CD14-positive monocyte (primary cell): ENCODE results near the gene C1QL2. TPM values are rescaled to one million over a fixed set of nuclear protein-coding genes. Genes with fewer than 3 reads are reported as not detected.

Experiments
- DNase-seq, 3 donors: peaks; one replicate each; pipeline ENCODE4 v3.0.0-alpha.2; 2011 to 2022
- H2AFZ ChIP-seq: 2 replicates; pipeline ENCODE4 v1.6.0; 2012; ENCODE audit warnings: mild to moderate bottlenecking, low read depth, low read length, inconsistent platforms; ENCODE audit not compliant: insufficient read depth, poor library complexity, severe bottlenecking
- H3K27ac ChIP-seq, 2 donors: 1 replicate in 1 of 2; 2 replicates in 1 of 2; pipeline ENCODE4 v1.5.1; 2012 to 2013; ENCODE audit warnings: low read length in 2 of 2, control low read depth in 1 of 2, inconsistent platforms in 1 of 2, low read depth in 1 of 2, mild to moderate bottlenecking in 1 of 2
- H3K27me3 ChIP-seq, 2 donors: one replicate each; pipeline versions ENCODE4 v1.6.0 to v1.6.1; 2011 to 2013; ENCODE audit warnings: low read length in 2 of 2; ENCODE audit not compliant: control insufficient read depth in 2 of 2, insufficient read depth in 2 of 2
- H3K36me3 ChIP-seq, 2 donors: replicated peaks in 1 of 2; 1 replicate in 1 of 2; 2 replicates in 1 of 2; pipeline versions ENCODE4 v1.5.1 to v1.6.1; 2012 to 2013; ENCODE audit warnings: low read length in 2 of 2, control low read depth in 1 of 2, inconsistent platforms in 1 of 2, mild to moderate bottlenecking in 1 of 2; ENCODE audit not compliant: insufficient read depth in 2 of 2, control insufficient read depth in 1 of 2
- H3K4me1 ChIP-seq, 2 donors: 1 replicate in 1 of 2; 2 replicates in 1 of 2; pipeline versions ENCODE4 v1.5.1 to v1.6.1; 2012 to 2013; ENCODE audit warnings: low read length in 2 of 2, control low read depth in 1 of 2, inconsistent platforms in 1 of 2, mild to moderate bottlenecking in 1 of 2, moderate library complexity in 1 of 2; ENCODE audit not compliant: insufficient read depth in 2 of 2, control insufficient read depth in 1 of 2
- H3K4me2 ChIP-seq: replicated peaks from 2 replicates; pipeline ENCODE3; 2012; ENCODE audit warnings: low read length, moderate library complexity, mild to moderate bottlenecking; ENCODE audit not compliant: poor library complexity, severe bottlenecking; ENCODE audit errors: extremely low read depth
- H3K4me3 ChIP-seq, 3 experiments: fragments of 200-600 bp in 1 of 3; sonication (generic) in 1 of 3; replicated peaks in 1 of 3; 1 replicate in 2 of 3; 2 replicates in 1 of 3; pipeline ENCODE4 v1.5.1; 2011 to 2013; ENCODE audit warnings: low read length in 3 of 3, mild to moderate bottlenecking in 3 of 3, control low read depth in 2 of 3, low read depth in 2 of 3, inconsistent platforms in 1 of 3, moderate library complexity in 1 of 3
- H3K79me2 ChIP-seq: 2 replicates; pipeline ENCODE4 v1.6.0; 2012; ENCODE audit warnings: mild to moderate bottlenecking, control low read depth, inconsistent platforms, low read length, moderate library complexity; ENCODE audit not compliant: insufficient read depth
- H3K9ac ChIP-seq: 2 replicates; pipeline ENCODE4 v1.6.0; 2017; ENCODE audit warnings: low read length, mild to moderate bottlenecking; ENCODE audit not compliant: insufficient read depth, poor library complexity, severe bottlenecking
- H3K9me3 ChIP-seq, 2 donors: replicated peaks in 1 of 2; 1 replicate in 1 of 2; 2 replicates in 1 of 2; pipeline versions ENCODE4 v1.5.1 to v1.6.1; 2012 to 2013; ENCODE audit warnings: low read length in 2 of 2, control low read depth in 1 of 2; ENCODE audit not compliant: control insufficient read depth in 1 of 2, insufficient read depth in 1 of 2
- H4K20me1 ChIP-seq: 2 replicates; pipeline ENCODE4 v1.6.0; 2012; ENCODE audit warnings: mild to moderate bottlenecking, low read length, control low read depth, moderate library complexity; ENCODE audit not compliant: insufficient read depth
- H3K27ac Mint-ChIP-seq, 7 donors: one replicate each; pipeline ENCODE4 v1.8.0; 2020; ENCODE audit warnings: mild to moderate bottlenecking in 7 of 7, mixed read lengths in 7 of 7, moderate library complexity in 6 of 7, inconsistent platforms in 2 of 7
- H3K27me3 Mint-ChIP-seq, 3 donors: one replicate each; pipeline ENCODE4 v1.8.0; 2021 to 2022; ENCODE audit warnings: low read depth in 3 of 3, mild to moderate bottlenecking in 3 of 3, mixed read lengths in 3 of 3, moderate library complexity in 3 of 3, inconsistent platforms in 1 of 3
- H3K36me3 Mint-ChIP-seq, 2 donors: one replicate each; pipeline ENCODE4 v1.8.0; 2020; ENCODE audit warnings: mixed read lengths in 2 of 2, inconsistent platforms in 1 of 2, mild to moderate bottlenecking in 1 of 2
- H3K4me1 Mint-ChIP-seq: one replicate; pipeline ENCODE4 v1.8.0; 2020; ENCODE audit warnings: mild to moderate bottlenecking, mixed read lengths
- H3K4me3 Mint-ChIP-seq, 2 donors: one replicate each; pipeline ENCODE4 v1.8.0; 2020; ENCODE audit warnings: mild to moderate bottlenecking in 2 of 2, mixed read lengths in 2 of 2, moderate library complexity in 1 of 2
- H3K9me3 Mint-ChIP-seq, 7 donors: one replicate each; pipeline ENCODE4 v1.8.0; 2020 to 2022; ENCODE audit warnings: mixed read lengths in 7 of 7, mild to moderate bottlenecking in 6 of 7, moderate library complexity in 6 of 7, inconsistent platforms in 2 of 7
- WGBS: methylation state at CpG from one replicate; pipeline ENCODE4 v1.1.5; 2013; ENCODE audit warnings: missing lambda C conversion rate; ENCODE audit not compliant: insufficient coverage; 5-methylcytosine and 5-hydroxymethylcytosine counted together
- intact Hi-C, 2 donors: fragments of 100-400 bp; cut with micrococcal nuclease; formaldehyde crosslinking; loops; one replicate each; pipeline versions ENCODE4 v1.15.0 to v1.15.1; 2023
- polyA plus RNA-seq, 3 donors: library from polyadenylated mRNA; depleted of rRNA in 1 of 3; unstranded in 2 of 3; stranded (reverse) in 1 of 3; fragments of 300-500 nt in 2 of 3; fragments of >200 nt in 1 of 3; fragmentation: Illumina TruSeq in 2 of 3; gene quantifications; 1 replicate in 2 of 3; 2 replicates in 1 of 3; pipeline ENCODE4 v1.2.3, GENCODE V29; 2012 to 2021
- TF ChIP-seq, protein P1 (sequence below): fragments of 200-600 bp; IDR thresholded peaks from one replicate; pipeline ENCODE4 v1.8.0; 2022; ENCODE audit warnings: antibody characterized with exemption, mild to moderate bottlenecking

The C1QL2 gene
- polyA plus RNA-seq, 3 donors = not detected

DNA sequence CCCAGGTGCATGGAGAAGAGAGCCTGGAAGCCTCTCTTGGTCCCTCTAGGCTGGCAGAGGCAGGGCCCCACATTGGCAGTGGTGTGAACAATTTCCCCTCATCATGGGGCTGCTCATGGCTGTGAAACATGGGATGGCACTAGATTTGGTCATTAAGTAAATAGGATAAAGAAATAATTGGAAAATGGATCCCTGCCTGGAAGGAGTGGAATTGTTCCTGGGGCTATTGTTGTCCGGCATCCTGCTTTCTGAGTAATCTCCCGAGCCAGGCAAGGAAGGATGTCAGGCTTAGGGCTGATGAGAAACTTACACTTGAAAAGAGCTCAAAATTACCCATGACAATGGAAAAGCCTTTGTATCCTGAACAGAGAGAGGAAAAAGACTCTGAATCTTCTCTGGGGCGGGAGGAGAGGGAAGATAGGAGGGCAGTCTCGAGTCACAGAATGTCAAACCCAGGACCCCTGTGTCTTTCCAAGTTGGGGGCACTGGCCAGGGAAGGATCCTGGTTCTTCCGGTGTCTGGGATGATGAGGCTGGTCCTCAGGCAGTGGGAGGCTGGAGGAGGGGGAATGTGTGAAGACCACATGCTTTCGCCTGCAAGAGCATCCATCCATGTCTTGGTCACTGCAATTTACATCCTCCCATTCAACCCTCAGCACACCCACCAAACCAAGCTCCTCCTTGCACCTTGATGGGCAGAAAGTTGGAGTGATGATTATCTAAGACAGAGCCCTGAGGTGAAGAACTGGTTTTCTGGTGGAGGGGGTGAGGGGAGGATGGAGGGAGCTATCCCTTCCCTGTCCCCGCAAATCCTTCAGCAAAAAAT is 38.0 kb upstream of the C1QL2 start:
- no peak overlapping the region for H3K4me3 Mint-ChIP-seq
- H2AFZ ChIP-seq = no peak overlapping the region

DNA sequence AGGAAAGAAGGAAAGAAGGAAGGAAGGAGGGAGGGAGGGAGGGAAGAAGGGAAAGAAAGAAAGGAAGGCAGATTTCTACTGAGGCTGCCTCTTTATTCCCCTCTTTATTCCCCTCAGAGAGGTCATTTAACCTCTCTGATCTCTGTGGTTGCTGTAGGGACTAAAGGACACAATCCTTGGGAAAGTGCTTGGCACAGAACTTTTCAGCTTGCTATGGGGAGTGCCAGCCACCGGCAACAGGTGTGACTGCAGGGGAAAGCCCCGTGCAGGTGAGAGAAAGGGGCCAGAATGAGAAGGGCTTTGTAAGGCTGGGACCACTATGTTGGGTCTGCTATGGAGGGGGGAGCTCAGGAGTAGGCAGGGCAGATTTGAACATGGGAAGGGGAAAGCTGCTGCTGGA is 37.3 kb upstream of the C1QL2 start:
- no peak overlapping the region for H3K4me2 ChIP-seq
- 46% methylated on average over 2 of the region's 2 CpGs for WGBS
- H4K20me1 ChIP-seq = no peaks in the 10 kb centered on the region
- Mint-ChIP-seq H3K27me3 (peaks cover 9 to 21% (median 14%) of the 10 kb centered on the region in 3 donors), H3K27ac (no peak overlapping the region), H3K9me3 (peaks cover 0 to 3% (median 0%) of the 10 kb centered on the region in 7 donors), H3K4me3 (no peak overlapping the region), H3K36me3 (no peaks in the 10 kb centered on the region), H3K4me1 (peaks cover 2% of the 10 kb centered on the region)
- no peaks in the 10 kb centered on the region for H3K27me3 ChIP-seq
- no peak overlapping the region for H3K4me3 ChIP-seq
- no peak overlapping the region for H3K9ac ChIP-seq
- intact Hi-C loops = no loop called here
- H3K4me1 ChIP-seq = no peaks in the 10 kb centered on the region
- TF ChIP-seq, protein P1, sequence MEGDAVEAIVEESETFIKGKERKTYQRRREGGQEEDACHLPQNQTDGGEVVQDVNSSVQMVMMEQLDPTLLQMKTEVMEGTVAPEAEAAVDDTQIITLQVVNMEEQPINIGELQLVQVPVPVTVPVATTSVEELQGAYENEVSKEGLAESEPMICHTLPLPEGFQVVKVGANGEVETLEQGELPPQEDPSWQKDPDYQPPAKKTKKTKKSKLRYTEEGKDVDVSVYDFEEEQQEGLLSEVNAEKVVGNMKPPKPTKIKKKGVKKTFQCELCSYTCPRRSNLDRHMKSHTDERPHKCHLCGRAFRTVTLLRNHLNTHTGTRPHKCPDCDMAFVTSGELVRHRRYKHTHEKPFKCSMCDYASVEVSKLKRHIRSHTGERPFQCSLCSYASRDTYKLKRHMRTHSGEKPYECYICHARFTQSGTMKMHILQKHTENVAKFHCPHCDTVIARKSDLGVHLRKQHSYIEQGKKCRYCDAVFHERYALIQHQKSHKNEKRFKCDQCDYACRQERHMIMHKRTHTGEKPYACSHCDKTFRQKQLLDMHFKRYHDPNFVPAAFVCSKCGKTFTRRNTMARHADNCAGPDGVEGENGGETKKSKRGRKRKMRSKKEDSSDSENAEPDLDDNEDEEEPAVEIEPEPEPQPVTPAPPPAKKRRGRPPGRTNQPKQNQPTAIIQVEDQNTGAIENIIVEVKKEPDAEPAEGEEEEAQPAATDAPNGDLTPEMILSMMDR = no peak
- H3K9me3 ChIP-seq = no peaks in the 10 kb centered on the region
- H3K27ac ChIP-seq = no peak overlapping the region
- H3K36me3 ChIP-seq = no peaks in the 10 kb centered on the region
- H2AFZ ChIP-seq = no peak overlapping the region
- no peaks in the 10 kb centered on the region for H3K79me2 ChIP-seq
- DNase-seq = no peak

More for the DNA sequence above, 38.0 kb upstream of the C1QL2 start:
- TF ChIP-seq, protein P1 = no peak
- H3K4me2 ChIP-seq = no peak overlapping the region
- WGBS = 80% methylated on average over 1 of the region's 7 CpGs
- H3K9me3 Mint-ChIP-seq = peaks cover 0 to 3% (median 0%) of the 10 kb centered on the region in 7 donors
- no peaks in the 10 kb centered on the region for H3K4me1 ChIP-seq
- H3K36me3 ChIP-seq = no peaks in the 10 kb centered on the region
- H4K20me1 ChIP-seq = no peaks in the 10 kb centered on the region
- DNase-seq = no peak
- H3K9me3 ChIP-seq = no peaks in the 10 kb centered on the region
- H3K79me2 ChIP-seq = no peaks in the 10 kb centered on the region
- H3K27me3 ChIP-seq = no peaks in the 10 kb centered on the region
- H3K4me3 ChIP-seq = no peak overlapping the region
- H3K27me3 Mint-ChIP-seq = peaks cover 9 to 21% (median 14%) of the 10 kb centered on the region in 3 donors
- intact Hi-C loops = no loop called here
- peaks cover 2% of the 10 kb centered on the region for H3K4me1 Mint-ChIP-seq
- H3K27ac Mint-ChIP-seq = no peak overlapping the region
- no peak overlapping the region for H3K9ac ChIP-seq
- no peak overlapping the region for H3K27ac ChIP-seq
- no peaks in the 10 kb centered on the region for H3K36me3 Mint-ChIP-seq
